NCI-H1092 (cell line): Measurements from ENCODE around the gene OR52D1.

Experiments
- DNase-seq: peaks from one replicate; lab custom pipeline; 2025; lab: John Stamatoyannopoulos, UW

Gene OR52D1

GRCh38 chr11:5514841-5515240 lies 26.4 kb downstream of the OR52D1 start:
- DNase-seq: no peak

DNA sequence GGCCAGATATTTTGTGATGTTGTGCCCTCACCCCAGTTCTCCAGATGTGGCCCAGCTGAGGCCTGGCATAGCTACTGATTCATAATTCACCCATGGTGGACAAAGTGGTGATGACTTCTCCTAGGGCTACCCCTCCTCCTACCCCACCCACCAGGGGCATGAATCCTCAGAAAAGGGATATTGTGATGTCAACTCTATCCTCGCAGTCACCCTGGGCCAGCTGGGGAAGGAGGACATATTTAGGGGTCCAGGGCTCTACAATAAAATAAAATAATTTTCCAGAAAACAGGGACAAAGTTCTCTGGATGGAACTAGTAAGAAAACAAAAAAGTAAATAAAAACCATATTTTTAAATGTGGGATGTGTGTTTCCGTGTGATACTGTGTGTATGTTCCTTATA lies 28.1 kb downstream of the OR52D1 start, which contains the start of gene UBQLNL:
Gene UBQLNL (minus strand): TSS at position 101 of the 400 bp plus-strand sequence. CDS start 258 bp downstream, outside the sequence.
- DNase-seq: no peak

DNA sequence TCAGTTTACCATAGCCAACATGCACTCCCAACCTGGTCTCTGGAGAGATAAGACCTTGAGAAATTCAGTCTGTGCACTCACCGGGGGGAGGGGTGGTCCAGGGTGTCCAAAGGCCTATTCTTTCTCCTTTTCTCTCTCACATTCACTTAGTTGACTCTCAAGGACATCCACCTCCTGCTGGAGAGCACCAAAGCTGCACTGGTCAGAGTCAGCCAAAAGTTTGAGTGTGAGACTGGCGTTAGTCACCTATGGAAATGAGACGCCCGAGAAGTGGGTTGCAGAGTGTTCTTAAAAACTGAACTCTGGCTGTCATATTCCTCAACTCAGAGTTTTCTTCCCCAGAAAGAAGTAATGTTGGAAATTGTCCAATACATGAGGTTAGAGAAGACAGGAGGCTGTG lies 33.1 kb downstream of the OR52D1 start:
- DNase-seq: no peak

GRCh38 chr11:5522308-5522707 lies 33.8 kb downstream of the OR52D1 start:
- DNase-seq: no peak

GRCh38 chr11:5524756-5525155 lies 36.3 kb downstream of the OR52D1 start:
- no peak for DNase-seq

- DNase-seq: no peak
Observed at GRCh38 chr11:5527716-5528115, 39.2 kb downstream of the OR52D1 start.

GRCh38 chr11:5528495-5528894 lies 40.0 kb downstream of the OR52D1 start:
- no peak for DNase-seq

DNA sequence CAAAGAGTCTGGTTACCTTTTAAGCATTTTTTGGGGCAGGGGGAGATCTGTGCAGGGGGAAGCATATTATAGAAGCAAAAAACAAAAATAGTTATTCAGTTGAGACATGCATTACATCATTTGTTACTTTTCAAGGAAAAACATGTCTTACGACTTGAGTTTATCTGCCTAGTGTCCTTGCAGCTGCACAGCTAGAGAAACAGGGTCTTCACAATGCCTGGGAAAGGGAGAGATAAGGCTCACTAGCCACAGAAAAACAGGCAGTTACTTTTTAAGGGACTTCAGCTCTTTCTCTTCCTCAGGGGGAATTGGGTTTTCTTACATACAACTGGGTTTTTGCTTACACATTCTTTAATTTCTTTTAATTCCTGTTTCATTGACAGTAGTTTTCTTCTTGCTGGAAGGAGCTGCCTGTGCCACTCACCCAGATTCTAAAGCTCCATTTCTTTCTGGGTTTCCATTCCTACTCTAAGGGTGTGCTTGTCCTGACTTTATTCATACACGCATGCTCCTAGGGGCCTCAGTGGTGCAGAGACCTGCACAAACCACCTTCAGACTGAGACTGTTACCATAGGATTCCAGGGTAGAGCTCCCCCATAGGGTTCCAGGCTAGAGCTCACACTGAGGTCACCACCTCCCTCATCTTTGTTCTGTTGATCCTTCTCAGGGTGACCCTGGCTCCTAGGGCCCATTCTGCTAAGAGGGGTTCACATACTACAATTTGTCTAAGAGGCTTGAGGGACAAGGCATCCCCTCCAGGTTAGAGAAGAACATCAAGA lies 42.8 kb downstream of the OR52D1 start:
- no peak for DNase-seq

DNA sequence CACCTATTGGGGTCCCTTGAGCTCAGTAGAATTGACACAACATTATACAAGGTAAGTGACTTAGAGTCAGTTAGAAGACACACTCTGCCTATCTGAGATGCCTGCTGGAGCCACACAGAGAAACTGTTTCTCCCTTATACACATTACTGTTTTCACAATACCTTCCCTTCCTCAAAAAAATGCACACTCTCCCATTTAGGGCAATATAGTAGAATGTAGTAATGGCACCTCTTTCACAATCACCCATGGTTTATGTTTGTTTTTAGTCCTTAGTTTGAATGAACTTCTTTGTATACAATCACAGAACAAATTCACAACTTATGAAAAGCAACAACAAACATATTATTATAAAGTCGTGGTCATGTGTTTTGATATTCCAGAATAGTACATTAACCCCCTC lies 45.6 kb downstream of the OR52D1 start:
- DNase-seq: no peak

GRCh38 chr11:5536482-5536881 lies 48.0 kb downstream of the OR52D1 start:
- no peak for DNase-seq
